Gastroesophageal sphincter (tissue), 3 donors: ENCODE data around the gene N4BP2.

Source experiments
- CTCF ChIP-seq, 4 experiments: fragments of 200-600 bp in 2 of 4; fragments of 450-650 bp in 2 of 4; sonication (generic) in 1 of 4; IDR thresholded peaks; one replicate each; pipeline ENCODE4 v1.5.1; 2017 to 2019; ENCODE audit warnings: antibody characterized with exemption in 4 of 4, mild to moderate bottlenecking in 2 of 4, moderate library complexity in 2 of 4
- EP300 ChIP-seq: sonication (generic); formaldehyde crosslinking; IDR thresholded peaks from one replicate; pipeline ENCODE4 v1.6.1; 2017; ENCODE audit warnings: antibody characterized with exemption, mild to moderate bottlenecking
- POLR2A ChIP-seq, 2 donors: fragments of 450-650 bp; IDR thresholded peaks; one replicate each; pipeline ENCODE4 v1.6.1; 2017; ENCODE audit warnings: antibody characterized with exemption in 2 of 2, mild to moderate bottlenecking in 2 of 2, moderate library complexity in 1 of 2
- POLR2AphosphoS5 ChIP-seq: sonication (generic); formaldehyde crosslinking; IDR thresholded peaks from one replicate; pipeline ENCODE4 v1.6.1; 2017; ENCODE audit warnings: antibody characterized with exemption

- TF ChIP-seq POLR2AphosphoS5: no peak
- TF ChIP-seq CTCF (IDR thresholded peaks at IDR 0.05): no peak
- no peak for TF ChIP-seq EP300
- no peak for TF ChIP-seq POLR2A (IDR thresholded peaks at IDR 0.05)
Measured at GRCh38 chr4:40199179-40199670, 142.6 kb downstream of the N4BP2 start.
